Measurements from ENCODE around the gene GABARAPL1. TPM values are rescaled to one million over a fixed set of nuclear protein-coding genes. Genes with fewer than 3 reads are reported as not detected.
"Not testable (repeated sequence)": the region's sequence is repeated elsewhere in the genome, so short reads cannot be mapped to it uniquely, and the experiment has no call there.

Gene GABARAPL1
- total and polyA plus RNA-seq, 7 donors = 36.1 to 268 (median 198) TPM

DNA sequence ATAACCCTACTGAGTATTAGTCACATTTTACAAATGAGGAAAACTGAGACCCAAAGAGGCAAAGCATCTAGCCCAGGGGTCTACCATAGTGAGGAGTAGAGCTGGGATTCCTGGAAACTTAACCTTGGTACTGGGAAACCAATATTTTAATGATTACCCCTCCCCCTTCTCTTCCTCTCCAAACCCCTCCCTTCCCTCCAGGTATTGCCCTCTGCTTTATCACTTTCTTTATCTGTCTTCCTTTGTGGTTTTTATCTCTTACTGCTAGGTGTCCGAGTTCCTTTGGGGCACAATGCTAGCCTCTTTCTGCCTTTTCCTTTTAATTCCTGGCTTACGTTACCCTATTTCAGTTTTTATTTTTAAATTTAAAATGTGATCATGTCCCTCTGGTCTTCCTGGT is 2.8 kb downstream of the GABARAPL1 start:
- TF ChIP-seq, protein P1, sequence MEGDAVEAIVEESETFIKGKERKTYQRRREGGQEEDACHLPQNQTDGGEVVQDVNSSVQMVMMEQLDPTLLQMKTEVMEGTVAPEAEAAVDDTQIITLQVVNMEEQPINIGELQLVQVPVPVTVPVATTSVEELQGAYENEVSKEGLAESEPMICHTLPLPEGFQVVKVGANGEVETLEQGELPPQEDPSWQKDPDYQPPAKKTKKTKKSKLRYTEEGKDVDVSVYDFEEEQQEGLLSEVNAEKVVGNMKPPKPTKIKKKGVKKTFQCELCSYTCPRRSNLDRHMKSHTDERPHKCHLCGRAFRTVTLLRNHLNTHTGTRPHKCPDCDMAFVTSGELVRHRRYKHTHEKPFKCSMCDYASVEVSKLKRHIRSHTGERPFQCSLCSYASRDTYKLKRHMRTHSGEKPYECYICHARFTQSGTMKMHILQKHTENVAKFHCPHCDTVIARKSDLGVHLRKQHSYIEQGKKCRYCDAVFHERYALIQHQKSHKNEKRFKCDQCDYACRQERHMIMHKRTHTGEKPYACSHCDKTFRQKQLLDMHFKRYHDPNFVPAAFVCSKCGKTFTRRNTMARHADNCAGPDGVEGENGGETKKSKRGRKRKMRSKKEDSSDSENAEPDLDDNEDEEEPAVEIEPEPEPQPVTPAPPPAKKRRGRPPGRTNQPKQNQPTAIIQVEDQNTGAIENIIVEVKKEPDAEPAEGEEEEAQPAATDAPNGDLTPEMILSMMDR (IDR thresholded peaks at IDR 0.05) = no peak
- Histone ChIP-seq H3K27me3 (ENCODE audit: insufficient read depth in 3 of 3, low read length in 2 of 3) (no peaks in the 10 kb centered on the region), H3K9me3 (no peaks in the 10 kb centered on the region), H3K27ac (peak overlapping the region; percentile 100), H3K4me3 (peak overlapping the region; percentile 92), H3K4me1 (peaks cover 43% of the 10 kb centered on the region), H3K36me3 (ENCODE audit: insufficient read depth in 1 of 2, low read depth in 1 of 2) (peaks cover 4 to 55% of the 10 kb centered on the region in 2 donors)
- intact Hi-C loops (cut with DNase I) = no loop called here
- 61 to 64% (median 63%) methylated on average over 2 of the region's 2 CpGs for WGBS, 3 donors
- no peak for DNase-seq
- no peak for ATAC-seq

DNA sequence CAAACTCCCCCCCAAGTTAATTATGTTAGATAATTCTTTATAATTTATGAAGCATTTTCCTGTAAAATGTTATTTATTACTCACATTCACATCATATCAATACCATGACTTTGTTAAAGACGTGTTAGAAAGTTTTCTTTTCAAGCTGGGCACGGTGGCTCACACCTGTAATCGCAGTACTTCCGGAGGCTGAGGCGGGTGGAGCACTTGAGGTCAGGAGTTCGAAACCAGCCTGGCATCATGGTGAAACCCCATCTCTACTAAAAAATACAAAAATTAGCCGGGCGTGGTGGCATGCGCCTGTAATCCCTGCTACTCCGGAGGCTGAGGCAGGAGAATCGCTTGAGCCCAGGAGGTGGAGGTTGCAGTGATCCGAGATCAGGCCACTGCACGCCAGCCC is 3.3 kb downstream of the GABARAPL1 start:
- ATAC-seq; H3K9me3 ChIP-seq; intact Hi-C loops (cut with DNase I); H3K27me3 ChIP-seq (ENCODE audit: insufficient read depth in 3 of 3, low read length in 2 of 3); DNase-seq: not testable (repeated sequence)
- Histone ChIP-seq H3K4me1 (peaks cover 48% of the 10 kb centered on the region), H3K36me3 (ENCODE audit: insufficient read depth in 1 of 2, low read depth in 1 of 2) (peaks cover 4 to 61% of the 10 kb centered on the region in 2 donors), H3K27ac (peak overlapping the region; percentile 100), H3K4me3 (peak overlapping the region; percentile 92)
- WGBS, 3 donors = 88 to 90% (median 88%) methylated on average over 13 of the region's 13 CpGs

- intact Hi-C loops (cut with DNase I) = no loop called here
- TF ChIP-seq, protein P1 (IDR thresholded peaks at IDR 0.05) = no peak
- peaks cover 52% of the 10 kb centered on the region for H3K4me1 ChIP-seq
These were observed 5.3 kb downstream of the GABARAPL1 start for GRCh38 chr12:10218021-10218420.

DNA sequence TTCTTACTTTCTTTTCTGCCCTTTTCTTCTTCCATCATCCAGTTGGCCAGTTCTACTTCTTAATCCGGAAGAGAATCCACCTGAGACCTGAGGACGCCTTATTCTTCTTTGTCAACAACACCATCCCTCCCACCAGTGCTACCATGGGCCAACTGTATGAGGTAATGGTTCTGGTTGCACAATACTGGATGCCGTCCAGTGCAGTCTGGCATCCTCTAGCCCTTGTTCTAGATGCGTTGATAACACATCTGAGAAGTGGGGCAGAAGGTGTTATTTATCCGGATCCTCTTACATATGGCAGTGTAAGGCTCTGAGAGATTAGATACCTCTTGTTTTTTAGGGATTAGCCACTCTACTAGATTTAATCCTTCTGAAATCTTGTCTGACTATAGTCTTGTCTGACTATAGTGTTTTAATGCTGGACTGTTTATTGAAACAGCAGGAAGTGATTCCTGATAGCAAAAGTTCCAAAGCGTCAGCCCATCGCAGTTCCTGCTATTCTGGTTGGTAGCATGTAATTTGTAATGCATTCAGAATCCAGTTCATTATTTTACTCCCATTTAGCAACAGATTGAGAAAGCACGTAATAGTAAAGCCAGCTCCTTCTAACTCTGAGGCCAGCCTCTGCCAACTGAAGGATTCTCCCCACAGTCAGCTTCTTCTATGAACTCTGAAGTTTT is 7.9 kb downstream of the GABARAPL1 start:
- Histone ChIP-seq H3K9me3 (no peaks in the 10 kb centered on the region), H3K36me3 (ENCODE audit: insufficient read depth in 1 of 2, low read depth in 1 of 2) (peaks cover 16 to 88% of the 10 kb centered on the region in 2 donors), H3K4me1 (peaks cover 45% of the 10 kb centered on the region), H3K27me3 (ENCODE audit: insufficient read depth in 3 of 3, low read length in 2 of 3) (no peaks in the 10 kb centered on the region), H3K27ac (peak overlapping the region; percentile 100), H3K4me3 (peak overlapping the region; percentile 33)
- intact Hi-C loops (cut with DNase I) = loop anchor here in 1 of 2 donors (10.0 kb wide), 1 partner anchor 144 kb away; no protein-coding TSS in a partner anchor
- ATAC-seq (peak; percentile 84 to 96 (median 94)), DNase-seq (peak; percentile 82 to 90)
- TF ChIP-seq, protein P1 (IDR thresholded peaks at IDR 0.05) = no peak
- 20 to 27% (median 22%) methylated on average over 8 of the region's 8 CpGs for WGBS, 3 donors

More at GRCh38 chr12:10218021-10218420, 5.3 kb downstream of the GABARAPL1 start:
- peaks cover 16 to 81% of the 10 kb centered on the region in 2 donors for H3K36me3 ChIP-seq (ENCODE audit: insufficient read depth in 1 of 2, low read depth in 1 of 2)
- ATAC-seq (no peak), DNase-seq (no peak)
- H3K27me3 ChIP-seq (ENCODE audit: insufficient read depth in 3 of 3, low read length in 2 of 3) = no peaks in the 10 kb centered on the region
- H3K27ac ChIP-seq = peak overlapping the region; percentile 100
- 86 to 91% (median 90%) methylated on average over 6 of the region's 6 CpGs for WGBS, 3 donors
- no peaks in the 10 kb centered on the region for H3K9me3 ChIP-seq
- peak overlapping the region; percentile 6 for H3K4me3 ChIP-seq

GRCh38 chr12:10221846-10222245 is 9.2 kb downstream of the GABARAPL1 start:
- no peak for ATAC-seq
- H3K4me1 ChIP-seq = peaks cover 35% of the 10 kb centered on the region
- peaks cover 16 to 75% of the 10 kb centered on the region in 2 donors for H3K36me3 ChIP-seq (ENCODE audit: insufficient read depth in 1 of 2, low read depth in 1 of 2)
- intact Hi-C loops (cut with DNase I) = loop anchor here in 1 of 2 donors (10.0 kb wide), 1 partner anchor 143 kb away; no protein-coding TSS in a partner anchor
- TF ChIP-seq, protein P1 (IDR thresholded peaks at IDR 0.05) = no peak
- H3K4me3 ChIP-seq = no peak overlapping the region
- no peak for DNase-seq
- H3K27ac ChIP-seq = peak overlapping the region; percentile 100
- WGBS, 3 donors = 80 to 88% (median 82%) methylated on average over 5 of the region's 5 CpGs
- no peaks in the 10 kb centered on the region for H3K9me3 ChIP-seq
- H3K27me3 ChIP-seq (ENCODE audit: insufficient read depth in 3 of 3, low read length in 2 of 3) = no peaks in the 10 kb centered on the region
